Stimulated activated naive CD4-positive, alpha-beta T cell (primary cell): ENCODE measurements around the gene CAMK2N1.

Experiments
- DNase-seq, 6 experiments: peaks; one replicate each; lab custom pipeline; 2025; lab: John Stamatoyannopoulos, UW

The CAMK2N1 gene

DNA sequence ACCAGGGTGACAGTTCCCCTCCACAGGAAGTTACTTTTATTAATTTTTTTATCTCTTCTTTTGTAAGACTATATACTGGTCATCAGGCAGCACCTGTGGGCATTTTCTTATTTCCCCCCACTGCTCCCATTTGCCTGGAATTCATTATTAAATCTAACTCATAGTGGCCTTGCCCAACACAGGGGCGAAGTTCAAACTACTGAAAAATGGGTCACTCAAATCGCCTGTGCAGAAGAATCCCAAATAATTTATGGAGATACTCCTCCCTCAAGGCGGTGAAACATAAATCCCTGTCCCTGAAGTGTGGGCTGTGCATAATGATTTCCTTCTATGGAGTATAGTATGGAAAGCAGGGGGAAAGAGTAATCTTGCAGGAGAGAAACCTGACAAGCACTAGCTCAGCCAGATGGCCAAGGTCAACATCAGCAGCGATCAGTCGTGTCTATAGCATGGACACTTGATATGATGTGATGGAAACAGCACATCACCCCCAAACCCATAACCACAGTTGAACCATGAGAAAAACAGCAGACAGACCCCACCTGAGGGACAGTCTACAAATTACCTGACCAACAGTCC, 7.9 kb downstream of the CAMK2N1 start:
- DNase-seq, result no peak

DNA sequence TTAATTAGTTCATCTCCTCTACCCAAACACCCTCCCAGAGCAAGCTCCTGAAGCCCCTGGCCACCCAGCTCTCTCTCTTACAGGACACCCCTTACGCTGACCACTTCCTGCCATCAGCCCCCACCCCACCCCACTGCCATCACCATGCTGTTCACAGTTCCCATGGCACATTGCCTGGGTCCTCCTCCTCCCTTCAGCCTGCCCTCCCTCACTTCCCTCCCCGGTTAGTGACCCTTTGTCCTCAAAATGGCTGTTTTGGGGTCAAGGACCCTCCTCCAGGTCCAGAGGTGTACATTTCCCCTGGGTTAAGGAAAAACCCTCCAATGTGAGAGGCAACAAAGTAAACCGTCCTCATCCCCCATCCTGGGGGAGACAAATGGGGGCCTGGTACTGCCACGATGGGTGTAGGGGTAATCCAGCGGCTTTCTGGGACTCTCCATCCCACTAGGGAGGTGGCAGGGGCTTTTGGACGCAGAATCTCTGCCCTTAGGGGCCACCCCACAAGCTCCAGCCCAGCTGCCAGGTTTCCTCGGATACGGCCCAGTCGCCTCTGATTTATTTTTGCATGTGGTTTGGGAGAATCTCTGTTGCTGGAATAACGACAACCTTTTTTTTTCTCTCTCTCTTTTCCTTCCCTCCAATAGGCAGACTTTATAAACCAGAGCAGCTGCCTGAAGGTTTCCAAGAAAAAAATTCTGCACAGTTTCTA, 8.5 kb downstream of the CAMK2N1 start:
- DNase-seq, result no peak

DNA sequence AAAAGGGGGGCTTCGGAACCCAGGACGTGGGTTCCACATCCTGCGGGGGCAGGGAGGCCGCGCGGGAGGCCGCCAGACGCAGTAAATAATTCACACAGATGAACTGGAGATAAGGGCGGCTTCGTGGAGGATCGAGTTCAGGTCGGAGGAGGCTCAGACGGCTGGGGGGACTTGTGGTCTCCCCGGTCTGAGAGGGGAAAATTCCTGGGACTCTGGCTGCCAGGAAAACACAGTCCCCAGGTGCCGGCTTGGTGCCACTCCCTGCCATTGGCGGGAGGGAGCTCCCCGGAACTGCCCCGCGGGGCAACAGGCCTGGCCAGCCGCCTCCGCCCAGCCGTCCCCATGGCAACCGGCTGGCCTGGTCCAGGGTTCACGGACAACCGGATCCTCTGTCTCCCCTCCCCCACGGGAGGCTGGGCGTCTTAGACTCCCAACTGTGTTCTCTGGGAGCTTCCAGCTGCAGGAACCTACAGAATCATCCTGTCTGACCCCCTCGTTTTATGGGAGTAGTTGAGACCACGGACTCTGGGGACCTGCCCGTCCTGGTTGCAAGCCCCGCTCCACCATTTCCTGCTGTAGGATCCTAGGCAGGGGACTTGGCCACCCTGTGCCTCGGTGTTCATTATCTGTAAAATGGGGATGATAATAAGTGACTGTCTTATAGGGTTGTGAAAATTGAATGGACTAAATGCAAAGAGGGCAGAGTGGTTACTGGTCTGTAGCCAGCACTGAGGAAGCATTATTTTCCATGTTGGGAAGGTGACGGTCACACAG, 9.6 kb downstream of the CAMK2N1 start:
- no peak for DNase-seq

DNA sequence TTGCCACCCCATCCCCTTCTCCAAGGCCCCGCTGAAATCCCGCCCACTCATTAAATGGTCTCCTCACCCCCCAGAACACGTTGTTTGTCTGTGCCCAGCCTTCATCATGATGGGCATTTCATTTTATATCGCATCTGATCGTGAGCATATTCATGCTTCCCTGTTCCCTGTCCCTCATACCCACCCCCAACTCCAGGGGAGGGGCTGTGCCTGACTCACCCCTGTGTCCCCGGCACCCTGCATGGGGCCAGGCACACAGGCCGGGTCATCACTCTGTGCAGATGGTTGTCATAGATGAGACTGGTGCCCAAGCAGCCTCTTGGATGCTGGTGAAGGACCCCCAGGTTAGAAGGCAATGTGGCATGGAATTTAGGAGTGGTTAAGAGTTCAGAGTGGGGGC, 11.0 kb downstream of the CAMK2N1 start:
- DNase-seq, result no peak

DNA sequence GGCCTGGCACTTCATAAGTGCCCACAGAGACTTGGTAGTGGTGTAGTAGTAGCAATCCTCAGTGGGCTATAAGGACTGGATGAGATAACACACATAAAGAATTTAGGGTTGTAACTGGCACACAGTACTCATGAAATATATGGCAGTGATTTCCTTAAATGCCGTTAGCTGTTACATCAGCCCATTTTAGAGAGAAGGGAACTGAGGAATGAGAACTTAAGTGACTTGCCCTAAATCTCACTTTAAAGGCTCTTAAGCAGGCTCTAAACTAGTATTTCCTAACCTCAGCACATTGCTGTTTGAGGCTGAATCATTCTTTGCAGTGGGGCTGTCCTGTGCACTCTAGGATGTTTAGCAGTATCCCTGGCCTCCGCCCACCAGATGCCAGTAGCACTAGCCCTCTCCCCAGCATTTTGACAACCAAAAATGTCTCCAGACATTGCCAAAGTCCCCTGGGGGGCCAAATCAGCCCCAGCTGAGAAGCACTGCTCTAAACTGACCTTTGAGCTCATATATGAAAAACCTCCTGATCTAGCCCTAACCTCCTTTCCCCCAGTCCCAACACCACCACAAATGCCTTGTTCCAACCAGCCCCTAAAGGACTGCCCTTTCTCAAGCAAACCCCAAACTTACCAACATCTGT, 11.6 kb downstream of the CAMK2N1 start:
- DNase-seq, result no peak

DNA sequence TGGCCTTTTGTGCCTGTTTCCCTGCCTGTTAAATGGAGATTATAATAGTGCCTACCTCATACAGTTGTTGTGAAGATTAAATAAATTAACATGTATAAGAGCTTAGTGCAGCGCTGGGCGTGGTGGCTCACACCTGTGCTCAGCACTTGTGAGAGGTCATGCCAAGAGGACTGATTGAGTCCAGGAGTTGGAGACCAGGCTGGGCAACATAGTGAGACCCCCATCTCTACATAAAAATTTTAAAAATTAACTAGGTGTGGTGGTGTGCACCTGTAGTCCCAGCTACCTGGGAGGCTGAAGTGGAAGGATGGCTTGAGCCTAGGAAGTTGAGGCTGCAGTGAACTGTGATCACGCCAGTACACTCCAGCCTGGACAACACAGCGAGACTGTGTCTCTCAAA, 12.1 kb downstream of the CAMK2N1 start:
- no peak for DNase-seq

- DNase-seq, result no peak
These were observed 12.9 kb downstream of the CAMK2N1 start for GRCh38 chr1:20472860-20473711.

DNA sequence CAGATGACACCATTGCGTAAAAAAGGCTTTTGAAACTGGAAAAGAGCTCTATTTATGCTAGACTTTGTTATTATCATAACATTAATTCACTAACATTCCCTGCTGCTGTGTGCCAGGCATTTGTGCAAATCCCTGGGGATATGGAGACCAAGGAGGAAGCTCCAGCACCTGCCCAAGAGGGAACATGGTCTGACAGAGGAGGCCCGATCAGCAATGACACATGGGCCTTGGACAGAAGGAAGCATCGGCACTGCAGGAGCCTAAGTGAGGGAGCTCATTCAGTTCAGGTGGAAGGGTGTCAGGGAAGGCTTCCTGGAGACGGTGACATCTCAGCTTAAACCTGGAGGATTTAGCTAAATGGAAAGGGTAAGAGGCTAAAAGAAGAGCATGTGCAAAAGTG, 13.9 kb downstream of the CAMK2N1 start:
- no peak for DNase-seq

DNA sequence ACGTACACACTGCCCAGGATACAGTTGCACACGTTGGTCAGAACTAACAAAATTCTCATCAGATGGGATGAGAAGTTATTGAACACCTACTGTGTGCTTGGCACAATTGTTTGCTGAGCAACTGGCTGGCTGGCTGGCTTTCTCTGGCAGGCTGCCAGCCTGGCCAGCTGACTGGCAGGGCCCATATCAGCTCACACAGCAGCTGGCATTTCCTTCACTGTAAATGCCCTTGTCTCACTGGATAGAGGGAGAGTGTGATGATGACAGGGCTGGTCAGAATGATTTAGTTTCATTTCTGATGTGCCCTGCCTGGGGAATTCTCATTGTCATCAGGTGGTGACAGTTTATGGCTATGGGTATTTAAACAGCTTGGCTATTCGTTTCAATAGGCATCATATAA, 15.8 kb downstream of the CAMK2N1 start:
- no peak for DNase-seq

GRCh38 chr1:20469406-20470076, 16.5 kb downstream of the CAMK2N1 start:
- DNase-seq, result no peak

DNA sequence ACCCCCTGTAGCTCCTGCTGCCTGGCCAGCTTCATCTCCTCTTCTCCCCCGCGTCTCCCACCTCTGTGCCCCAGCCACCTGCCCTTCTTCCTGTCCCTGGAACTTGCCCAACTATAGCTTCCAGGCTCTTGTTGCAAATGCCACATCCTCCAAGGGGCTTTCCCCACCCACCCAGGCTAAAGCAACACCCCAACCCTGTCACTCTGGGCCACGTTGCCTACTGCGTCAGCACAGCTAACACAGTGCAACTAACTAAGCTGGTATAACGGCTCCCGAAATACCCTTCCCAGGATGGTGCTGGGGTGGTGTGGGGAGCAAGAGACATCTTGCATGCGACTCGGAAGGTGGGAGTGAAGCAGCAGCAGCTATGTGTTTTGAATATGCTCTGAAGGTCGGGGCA, 19.7 kb downstream of the CAMK2N1 start:
- DNase-seq, result no peak

DNA sequence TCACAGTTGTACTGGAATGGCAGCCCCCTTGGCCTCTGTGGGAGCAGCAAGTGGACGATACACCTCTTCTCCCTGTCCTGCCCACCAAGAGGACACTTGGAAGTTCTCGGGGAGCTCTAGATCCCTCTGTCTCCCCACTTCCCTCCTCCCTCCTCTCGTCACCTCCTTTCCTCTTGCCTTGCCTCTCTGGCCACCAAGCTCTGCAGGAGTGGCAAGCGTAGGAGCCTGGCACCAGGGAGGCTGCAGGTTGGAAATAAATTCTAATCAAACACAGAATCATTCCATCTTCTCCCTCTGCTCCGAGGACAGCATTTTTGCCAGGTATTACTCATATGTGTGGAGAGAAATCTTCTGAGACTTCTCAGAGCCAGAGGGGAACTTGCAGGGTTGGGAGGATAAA, 20.8 kb downstream of the CAMK2N1 start:
- DNase-seq, result no peak

- no peak for DNase-seq
These were observed 22.5 kb downstream of the CAMK2N1 start for GRCh38 chr1:20463502-20463901.

- DNase-seq, result no peak
These were observed 23.6 kb downstream of the CAMK2N1 start for GRCh38 chr1:20462397-20462796.

- no peak for DNase-seq
These were observed 27.3 kb downstream of the CAMK2N1 start for GRCh38 chr1:20458717-20459116.

DNA sequence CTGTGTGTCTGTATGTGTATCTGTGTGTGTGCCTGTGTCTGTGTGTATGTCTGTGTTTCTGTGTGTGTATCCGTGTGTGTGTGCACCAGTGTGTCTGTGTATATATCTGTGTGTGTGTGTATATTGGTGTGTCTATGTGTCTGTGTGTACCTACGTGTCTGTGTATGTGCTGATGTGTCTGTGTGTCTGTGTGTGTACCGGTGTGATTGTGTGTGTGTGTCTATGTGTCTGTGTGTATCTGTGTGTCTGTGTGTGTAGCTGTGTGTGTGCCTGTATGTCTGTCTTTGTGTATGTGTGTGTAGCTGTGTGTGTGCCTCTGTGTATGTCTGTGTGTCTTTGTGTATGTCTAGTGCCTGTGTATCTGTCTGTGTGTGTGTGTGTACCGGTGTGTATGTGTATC, 32.0 kb downstream of the CAMK2N1 start:
- DNase-seq, result no peak

DNA sequence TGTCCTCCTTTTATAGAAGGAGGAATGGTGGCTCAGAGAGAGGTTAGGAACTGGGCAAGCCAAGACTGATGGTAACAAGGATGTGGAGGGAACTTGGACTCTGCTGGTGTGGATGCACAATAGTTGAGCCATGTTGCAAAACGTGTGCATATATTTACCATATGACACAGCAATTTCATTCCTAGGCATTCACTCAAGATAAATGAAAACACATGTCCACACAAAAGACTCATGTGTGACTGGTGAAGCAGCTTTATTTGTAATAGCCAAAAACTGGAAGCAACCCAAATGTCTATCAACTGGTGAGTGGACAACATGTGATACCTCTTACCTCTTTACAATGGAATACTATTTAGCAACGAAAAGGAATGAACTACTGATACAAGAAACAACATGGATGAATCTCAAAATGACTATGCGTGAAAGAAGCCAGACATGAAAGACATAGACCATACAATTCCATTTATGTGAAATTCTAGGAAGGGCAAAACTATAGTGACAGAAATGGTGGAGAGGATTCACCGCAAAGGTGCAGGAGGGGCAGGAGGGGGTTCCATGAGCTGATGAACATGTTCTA, 36.2 kb downstream of the CAMK2N1 start:
- DNase-seq, result no peak

- DNase-seq, result no peak
These were observed 37.3 kb downstream of the CAMK2N1 start for GRCh38 chr1:20448671-20449071.

DNA sequence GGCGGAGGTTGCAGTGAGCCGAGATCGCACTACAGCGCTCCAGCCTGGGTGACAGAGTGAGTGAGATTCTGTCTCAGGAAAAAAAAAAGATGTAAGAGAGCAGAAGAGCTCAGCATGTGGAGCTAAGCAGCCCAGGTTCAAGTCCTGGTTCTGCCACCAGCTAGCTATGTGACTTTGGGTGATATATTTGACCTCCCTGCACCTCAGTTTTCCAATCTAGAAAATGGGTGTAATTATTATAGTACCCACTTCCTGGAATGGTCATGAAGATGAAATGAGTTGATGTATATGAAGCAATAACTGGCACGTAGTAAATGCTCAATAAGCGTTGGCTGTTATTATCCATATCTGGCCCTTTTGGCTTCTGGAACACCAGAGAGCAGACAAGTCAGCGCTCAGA, 38.2 kb downstream of the CAMK2N1 start:
- DNase-seq, result no peak

- DNase-seq, result no peak
These were observed 39.2 kb downstream of the CAMK2N1 start for GRCh38 chr1:20446796-20447195.

GRCh38 chr1:20445956-20446355, 40.1 kb downstream of the CAMK2N1 start:
- DNase-seq, result no peak
